ENCODE results near the gene HDAC4. TPM values are rescaled to one million over a fixed set of nuclear protein-coding genes. Genes with fewer than 3 reads are reported as not detected.

Gene HDAC4
- total RNA-seq, 1 donor from 2014 or later, result 39.0 TPM

DNA sequence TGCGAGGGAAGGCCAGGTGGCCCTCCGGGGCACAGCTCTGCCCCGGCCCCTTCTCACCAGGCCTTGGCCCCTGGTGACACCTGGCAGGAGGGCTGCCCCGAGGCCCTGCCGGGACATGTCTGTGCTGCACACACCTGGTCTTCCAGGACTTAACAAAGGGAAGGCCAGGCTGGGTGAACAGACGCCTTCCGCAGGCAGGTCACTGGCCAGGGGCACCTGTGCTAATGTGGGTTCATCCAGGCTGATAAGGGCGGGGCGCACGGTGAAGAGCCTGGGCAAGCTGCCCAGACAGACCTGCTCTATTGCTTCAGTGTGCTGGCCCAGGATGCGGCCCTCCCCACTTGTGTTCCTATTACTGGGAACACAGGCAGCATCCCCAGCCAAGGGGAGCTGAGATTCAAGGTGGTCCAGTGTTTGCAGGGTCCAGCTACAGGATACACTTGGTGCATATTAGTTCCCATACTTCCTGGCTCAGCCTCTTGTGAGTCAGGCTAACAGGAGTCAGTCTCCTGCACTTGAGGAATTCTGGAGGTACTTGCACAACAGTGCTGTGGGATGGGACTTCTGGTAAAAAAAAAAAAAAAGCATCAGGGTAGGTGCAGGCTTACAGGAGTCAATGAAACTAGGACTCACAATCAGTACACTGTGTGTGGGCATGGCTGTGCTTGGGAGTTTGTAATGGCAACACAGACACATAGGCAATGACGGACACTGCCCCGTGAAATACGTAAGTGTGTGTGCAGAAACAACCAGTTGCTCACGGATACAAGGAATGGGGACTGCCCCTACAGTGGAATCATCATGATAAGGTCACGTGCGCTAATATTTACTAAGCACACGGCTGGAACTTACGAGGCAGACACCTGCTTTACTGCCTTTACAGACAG lies 291.5 kb downstream of the HDAC4 start:
- Mint-ChIP-seq H3K27me3 (no peaks in the 10 kb centered on the region), H3K9me3 (no peaks in the 10 kb centered on the region), H3K4me3 (no peak overlapping the region), H3K4me1 (ENCODE audit: unreplicated experiment) (peaks cover 7% of the 10 kb centered on the region), H3K27ac (no peak overlapping the region), H3K36me3 (peaks cover 5% of the 10 kb centered on the region)
- TF ChIP-seq, protein P1, sequence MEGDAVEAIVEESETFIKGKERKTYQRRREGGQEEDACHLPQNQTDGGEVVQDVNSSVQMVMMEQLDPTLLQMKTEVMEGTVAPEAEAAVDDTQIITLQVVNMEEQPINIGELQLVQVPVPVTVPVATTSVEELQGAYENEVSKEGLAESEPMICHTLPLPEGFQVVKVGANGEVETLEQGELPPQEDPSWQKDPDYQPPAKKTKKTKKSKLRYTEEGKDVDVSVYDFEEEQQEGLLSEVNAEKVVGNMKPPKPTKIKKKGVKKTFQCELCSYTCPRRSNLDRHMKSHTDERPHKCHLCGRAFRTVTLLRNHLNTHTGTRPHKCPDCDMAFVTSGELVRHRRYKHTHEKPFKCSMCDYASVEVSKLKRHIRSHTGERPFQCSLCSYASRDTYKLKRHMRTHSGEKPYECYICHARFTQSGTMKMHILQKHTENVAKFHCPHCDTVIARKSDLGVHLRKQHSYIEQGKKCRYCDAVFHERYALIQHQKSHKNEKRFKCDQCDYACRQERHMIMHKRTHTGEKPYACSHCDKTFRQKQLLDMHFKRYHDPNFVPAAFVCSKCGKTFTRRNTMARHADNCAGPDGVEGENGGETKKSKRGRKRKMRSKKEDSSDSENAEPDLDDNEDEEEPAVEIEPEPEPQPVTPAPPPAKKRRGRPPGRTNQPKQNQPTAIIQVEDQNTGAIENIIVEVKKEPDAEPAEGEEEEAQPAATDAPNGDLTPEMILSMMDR (conservative IDR thresholded peaks at IDR 0.05), result no peak
- DNase-seq (ENCODE audit: extremely low spot score, unreplicated experiment), result no peak

DNA sequence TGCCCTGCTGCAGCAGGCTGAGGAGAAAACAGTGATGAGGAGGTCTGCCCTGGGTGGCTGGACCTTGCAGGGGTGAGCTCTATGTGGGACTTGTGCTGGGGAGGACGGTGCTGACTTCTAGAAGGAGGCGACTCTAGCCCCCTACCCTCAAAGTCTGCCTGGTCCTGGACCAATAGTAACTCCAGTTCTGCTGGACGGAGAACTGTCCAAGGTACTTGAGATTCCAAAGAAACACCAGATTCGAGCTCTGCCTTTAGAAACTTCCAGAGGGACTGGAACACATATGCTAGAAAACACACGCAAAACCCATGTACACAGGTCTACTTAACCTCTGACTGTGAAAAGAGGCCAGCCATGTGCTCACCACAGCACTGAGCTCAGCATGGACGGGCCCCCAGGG lies 292.4 kb downstream of the HDAC4 start:
- H3K36me3 Mint-ChIP-seq, result peaks cover 5% of the 10 kb centered on the region
- TF ChIP-seq, protein P1 (conservative IDR thresholded peaks at IDR 0.05), result no peak
- H3K27me3 Mint-ChIP-seq, result no peaks in the 10 kb centered on the region
- H3K27ac Mint-ChIP-seq, result no peak overlapping the region
- DNase-seq (ENCODE audit: extremely low spot score, unreplicated experiment), result no peak
- H3K4me3 Mint-ChIP-seq, result no peak overlapping the region
- H3K4me1 Mint-ChIP-seq (ENCODE audit: unreplicated experiment), result peaks cover 6% of the 10 kb centered on the region
- no peaks in the 10 kb centered on the region for H3K9me3 Mint-ChIP-seq

DNA sequence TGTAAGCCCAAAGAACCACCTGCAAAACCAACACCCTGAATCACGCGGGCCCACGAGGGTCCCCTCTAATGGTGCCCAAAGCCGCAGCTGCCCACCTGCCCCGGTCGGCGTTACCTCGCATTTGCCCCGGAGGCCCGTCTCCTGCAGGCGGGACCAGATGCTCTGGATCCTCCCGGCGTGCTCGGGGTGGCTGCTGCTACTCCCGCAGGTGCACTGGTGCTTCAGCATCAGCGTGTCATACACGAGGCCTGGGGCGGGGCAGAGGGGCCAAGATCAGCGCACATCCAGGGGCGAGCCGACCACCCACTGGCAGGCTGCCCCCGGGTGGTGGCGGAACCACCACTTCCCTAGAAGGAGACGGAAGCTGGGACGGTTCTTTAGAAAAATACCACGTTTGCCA lies 292.9 kb downstream of the HDAC4 start:
- H3K4me1 Mint-ChIP-seq (ENCODE audit: unreplicated experiment), result peaks cover 1% of the 10 kb centered on the region
- no peaks in the 10 kb centered on the region for H3K9me3 Mint-ChIP-seq
- peaks cover 5% of the 10 kb centered on the region for H3K36me3 Mint-ChIP-seq
- H3K27ac Mint-ChIP-seq, result no peak overlapping the region
- no peaks in the 10 kb centered on the region for H3K27me3 Mint-ChIP-seq
- no peak for DNase-seq (ENCODE audit: extremely low spot score, unreplicated experiment)
- H3K4me3 Mint-ChIP-seq, result no peak overlapping the region
- TF ChIP-seq, protein P1 (conservative IDR thresholded peaks at IDR 0.05), result no peak

DNA sequence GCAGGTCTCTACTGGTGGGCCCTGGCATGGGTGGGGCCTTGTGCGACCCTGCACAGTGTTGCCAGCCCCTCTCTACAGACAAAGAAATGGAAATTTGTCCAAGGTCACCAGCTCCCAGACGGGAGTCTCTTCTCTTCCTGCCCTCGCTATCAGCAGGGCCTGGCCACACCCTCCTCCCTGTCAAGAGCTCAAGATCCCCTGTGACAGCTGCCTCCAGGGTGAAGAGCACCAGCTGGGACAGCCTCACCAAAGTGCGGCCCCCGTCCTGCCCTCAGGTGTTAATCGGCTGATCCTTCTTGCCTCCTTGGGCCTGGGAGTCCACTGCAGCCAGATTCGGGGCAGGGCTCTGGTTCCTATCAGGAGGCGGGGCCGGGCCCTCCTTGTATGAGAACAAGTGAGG lies 293.9 kb downstream of the HDAC4 start:
- TF ChIP-seq, protein P1 (conservative IDR thresholded peaks at IDR 0.05), result no peak

DNA sequence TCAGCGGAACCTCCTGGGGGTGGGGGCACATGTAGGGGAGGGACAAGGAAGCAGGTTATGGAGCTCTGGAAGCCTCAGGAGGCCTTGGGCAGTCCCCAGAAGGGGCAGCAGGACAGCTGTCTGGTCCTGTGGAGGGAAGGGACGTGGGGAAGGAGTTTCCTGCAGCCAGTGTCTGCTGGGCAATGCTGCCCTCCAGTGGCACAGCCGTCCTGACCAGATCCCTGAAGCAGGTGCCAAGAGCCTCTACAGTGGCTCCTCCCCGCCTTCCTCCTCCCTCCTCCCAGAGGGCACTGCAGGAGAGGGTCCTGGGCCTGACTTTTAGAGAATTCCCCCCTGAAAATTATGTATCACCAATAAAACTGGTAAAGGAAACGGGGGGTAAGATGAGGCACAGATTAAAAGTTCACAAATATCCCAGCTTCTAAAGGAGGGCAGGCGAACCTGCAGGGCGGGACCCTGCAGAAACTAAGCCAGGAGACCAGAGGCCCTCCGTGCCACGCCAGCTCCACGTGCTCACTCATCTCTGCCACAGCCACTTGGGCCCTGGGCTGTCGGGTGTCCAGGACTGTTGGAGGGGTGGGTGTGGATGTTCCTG lies 294.4 kb downstream of the HDAC4 start:
- Mint-ChIP-seq H3K27ac (no peak overlapping the region), H3K4me3 (no peak overlapping the region), H3K36me3 (peaks cover 5% of the 10 kb centered on the region), H3K4me1 (ENCODE audit: unreplicated experiment) (no peaks in the 10 kb centered on the region), H3K9me3 (no peaks in the 10 kb centered on the region), H3K27me3 (no peaks in the 10 kb centered on the region)
- TF ChIP-seq, protein P1 (conservative IDR thresholded peaks at IDR 0.05), result peak; percentile 77
- DNase-seq (ENCODE audit: extremely low spot score, unreplicated experiment), result no peak

More for the DNA sequence above, 293.9 kb downstream of the HDAC4 start:
- no peak overlapping the region for H3K27ac Mint-ChIP-seq
- H3K36me3 Mint-ChIP-seq, result peaks cover 5% of the 10 kb centered on the region
- H3K27me3 Mint-ChIP-seq, result no peaks in the 10 kb centered on the region
- no peaks in the 10 kb centered on the region for H3K4me1 Mint-ChIP-seq (ENCODE audit: unreplicated experiment)
- no peaks in the 10 kb centered on the region for H3K9me3 Mint-ChIP-seq
- H3K4me3 Mint-ChIP-seq, result no peak overlapping the region
- DNase-seq (ENCODE audit: extremely low spot score, unreplicated experiment), result no peak

Measured in type B pancreatic cell (in vitro differentiated cells).